Thyroid gland (tissue), 4 donors: ENCODE measurements around the gene GOLT1A.

Experiments used
- CTCF ChIP-seq, 6 experiments: fragments of 200-600 bp in 3 of 6; fragments of 450-650 bp in 3 of 6; sonication (generic) in 3 of 6; IDR thresholded peaks; one replicate each; pipeline ENCODE4 v1.5.1; 2016 to 2019; ENCODE audit warnings: antibody characterized with exemption in 6 of 6, mild to moderate bottlenecking in 2 of 6, inconsistent platforms in 1 of 6, moderate library complexity in 1 of 6
- POLR2A ChIP-seq, 2 donors: fragments of 450-650 bp; IDR thresholded peaks; one replicate each; pipeline ENCODE4 v1.6.1; 2017; ENCODE audit warnings: antibody characterized with exemption in 2 of 2, mild to moderate bottlenecking in 2 of 2, moderate library complexity in 1 of 2

GRCh38 chr1:204197068-204197467 lies 16.7 kb downstream of the GOLT1A start:
- no peak for TF ChIP-seq CTCF (IDR thresholded peaks at IDR 0.05)
- no peak for TF ChIP-seq POLR2A (IDR thresholded peaks at IDR 0.05)
